ENCODE results near the gene GSTT2.

GSTT2 gene

DNA sequence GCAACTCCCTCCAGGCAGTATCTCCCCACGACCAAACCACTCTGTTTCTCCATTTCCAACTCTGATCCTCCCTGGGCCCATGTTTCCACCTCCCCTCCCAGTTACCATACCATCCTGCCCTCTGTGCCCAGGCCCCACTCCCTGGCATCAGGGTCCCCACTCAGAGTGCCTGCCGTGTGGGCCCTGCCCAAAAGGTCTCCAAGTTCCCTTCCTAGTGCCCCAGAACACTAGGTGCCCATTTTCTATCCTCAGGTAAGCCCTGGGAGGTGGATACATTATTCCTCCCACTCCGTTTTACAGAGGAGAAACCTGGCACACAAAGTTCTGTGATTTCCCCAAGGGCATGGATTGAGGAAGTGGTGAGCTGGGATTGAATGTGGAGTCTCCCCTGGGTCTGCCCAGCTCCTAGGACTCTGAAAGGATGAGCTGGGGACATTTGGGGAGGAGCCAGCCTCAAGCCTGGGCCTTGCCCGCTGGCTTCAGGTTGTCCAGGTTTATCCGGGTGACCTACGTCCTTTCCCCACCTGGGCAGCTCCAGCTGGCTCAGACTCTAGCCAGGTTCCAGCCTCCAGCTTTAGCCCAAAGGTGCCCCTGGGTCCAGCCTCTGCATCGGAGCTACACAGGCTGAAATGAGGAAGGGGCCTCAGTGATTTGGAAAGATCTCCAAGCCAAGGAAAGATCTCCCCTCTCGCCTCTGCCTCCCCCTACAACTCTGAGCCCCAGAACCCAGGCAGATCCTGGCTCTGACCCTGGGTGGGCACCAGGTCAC is 27.5 kb downstream of the GSTT2 start:
- TF ChIP-seq EZH2 (IDR thresholded peaks at IDR 0.05; ENCODE audit: borderline replicate concordance, low read length), result no peak
- TF ChIP-seq, protein P1, sequence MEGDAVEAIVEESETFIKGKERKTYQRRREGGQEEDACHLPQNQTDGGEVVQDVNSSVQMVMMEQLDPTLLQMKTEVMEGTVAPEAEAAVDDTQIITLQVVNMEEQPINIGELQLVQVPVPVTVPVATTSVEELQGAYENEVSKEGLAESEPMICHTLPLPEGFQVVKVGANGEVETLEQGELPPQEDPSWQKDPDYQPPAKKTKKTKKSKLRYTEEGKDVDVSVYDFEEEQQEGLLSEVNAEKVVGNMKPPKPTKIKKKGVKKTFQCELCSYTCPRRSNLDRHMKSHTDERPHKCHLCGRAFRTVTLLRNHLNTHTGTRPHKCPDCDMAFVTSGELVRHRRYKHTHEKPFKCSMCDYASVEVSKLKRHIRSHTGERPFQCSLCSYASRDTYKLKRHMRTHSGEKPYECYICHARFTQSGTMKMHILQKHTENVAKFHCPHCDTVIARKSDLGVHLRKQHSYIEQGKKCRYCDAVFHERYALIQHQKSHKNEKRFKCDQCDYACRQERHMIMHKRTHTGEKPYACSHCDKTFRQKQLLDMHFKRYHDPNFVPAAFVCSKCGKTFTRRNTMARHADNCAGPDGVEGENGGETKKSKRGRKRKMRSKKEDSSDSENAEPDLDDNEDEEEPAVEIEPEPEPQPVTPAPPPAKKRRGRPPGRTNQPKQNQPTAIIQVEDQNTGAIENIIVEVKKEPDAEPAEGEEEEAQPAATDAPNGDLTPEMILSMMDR (IDR thresholded peaks at IDR 0.05; ENCODE audit: low read length), result no peak
- H3K4me2 ChIP-seq (ENCODE audit: low read length), result no peak overlapping the region

DNA sequence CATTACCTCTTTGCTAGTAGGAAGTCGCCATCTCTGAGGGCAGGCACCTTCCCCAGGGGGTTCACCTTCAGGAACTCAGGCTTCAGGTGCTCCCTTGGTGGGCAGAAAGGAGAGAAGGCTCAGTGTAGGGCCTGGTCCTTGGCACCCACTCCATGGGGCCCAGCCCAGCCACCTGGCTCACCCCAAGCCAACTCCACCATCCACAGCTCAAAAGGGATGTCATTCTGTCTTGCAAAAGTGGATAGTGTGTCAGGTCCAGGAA is 28.0 kb downstream of the GSTT2 start:
- peaks cover 12% of the 10 kb centered on the region for H3K4me1 ChIP-seq (ENCODE audit: insufficient read depth, low read length, severe bottlenecking)
- no peaks in the 10 kb centered on the region; the same call in 1 of the 2 replicates for H3K27me3 ChIP-seq (ENCODE audit: insufficient read depth, low read length)
- H3K36me3 ChIP-seq (ENCODE audit: insufficient read depth, low read length), result no peaks in the 10 kb centered on the region; the same call in 1 of the 2 replicates
- H4K20me1 ChIP-seq (ENCODE audit: insufficient read depth, low read length), result no peaks in the 10 kb centered on the region
- no peak overlapping the region for H3K9ac ChIP-seq (ENCODE audit: low read length)
- H3K9me3 ChIP-seq (ENCODE audit: low read length), result peaks cover 6% of the 10 kb centered on the region; the same call in 1 of the 2 replicates
- H3F3A ChIP-seq (ENCODE audit: insufficient read depth, low read length), result no peaks in the 10 kb centered on the region
- H3K9me2 ChIP-seq (ENCODE audit: low read depth, low read length), result no peaks in the 10 kb centered on the region
- H3K79me2 ChIP-seq (ENCODE audit: insufficient read depth, low read length), result peaks cover 6% of the 10 kb centered on the region
- H3K4me2 ChIP-seq (ENCODE audit: low read length), result no peak overlapping the region
- H3K4me3 ChIP-seq (ENCODE audit: low read depth, low read length, poor library complexity, severe bottlenecking), result no peak overlapping the region
- TF ChIP-seq, protein P1 (IDR thresholded peaks at IDR 0.05; ENCODE audit: low read length), result no peak
- no peak for TF ChIP-seq EZH2 (IDR thresholded peaks at IDR 0.05; ENCODE audit: borderline replicate concordance, low read length)
- H2AFZ ChIP-seq (ENCODE audit: low read length), result no peak overlapping the region
- H3K27ac ChIP-seq (ENCODE audit: low read depth, low read length, poor library complexity, severe bottlenecking), result no peak overlapping the region

More for the DNA sequence above, 27.5 kb downstream of the GSTT2 start:
- H3K9ac ChIP-seq (ENCODE audit: low read length), result no peak overlapping the region
- H3K9me2 ChIP-seq (ENCODE audit: low read depth, low read length), result no peaks in the 10 kb centered on the region
- H3K27ac ChIP-seq (ENCODE audit: low read depth, low read length, poor library complexity, severe bottlenecking), result no peak overlapping the region
- peaks cover 6% of the 10 kb centered on the region for H3K79me2 ChIP-seq (ENCODE audit: insufficient read depth, low read length)
- no peak overlapping the region for H2AFZ ChIP-seq (ENCODE audit: low read length)
- peaks cover 6% of the 10 kb centered on the region; the same call in 1 of the 2 replicates for H3K9me3 ChIP-seq (ENCODE audit: low read length)
- H4K20me1 ChIP-seq (ENCODE audit: insufficient read depth, low read length), result no peaks in the 10 kb centered on the region
- no peaks in the 10 kb centered on the region; the same call in 1 of the 2 replicates for H3K27me3 ChIP-seq (ENCODE audit: insufficient read depth, low read length)
- no peak overlapping the region for H3K4me3 ChIP-seq (ENCODE audit: low read depth, low read length, poor library complexity, severe bottlenecking)
- no peaks in the 10 kb centered on the region for H3F3A ChIP-seq (ENCODE audit: insufficient read depth, low read length)
- no peaks in the 10 kb centered on the region; the same call in 1 of the 2 replicates for H3K36me3 ChIP-seq (ENCODE audit: insufficient read depth, low read length)
- peaks cover 7% of the 10 kb centered on the region for H3K4me1 ChIP-seq (ENCODE audit: insufficient read depth, low read length, severe bottlenecking)

DNA sequence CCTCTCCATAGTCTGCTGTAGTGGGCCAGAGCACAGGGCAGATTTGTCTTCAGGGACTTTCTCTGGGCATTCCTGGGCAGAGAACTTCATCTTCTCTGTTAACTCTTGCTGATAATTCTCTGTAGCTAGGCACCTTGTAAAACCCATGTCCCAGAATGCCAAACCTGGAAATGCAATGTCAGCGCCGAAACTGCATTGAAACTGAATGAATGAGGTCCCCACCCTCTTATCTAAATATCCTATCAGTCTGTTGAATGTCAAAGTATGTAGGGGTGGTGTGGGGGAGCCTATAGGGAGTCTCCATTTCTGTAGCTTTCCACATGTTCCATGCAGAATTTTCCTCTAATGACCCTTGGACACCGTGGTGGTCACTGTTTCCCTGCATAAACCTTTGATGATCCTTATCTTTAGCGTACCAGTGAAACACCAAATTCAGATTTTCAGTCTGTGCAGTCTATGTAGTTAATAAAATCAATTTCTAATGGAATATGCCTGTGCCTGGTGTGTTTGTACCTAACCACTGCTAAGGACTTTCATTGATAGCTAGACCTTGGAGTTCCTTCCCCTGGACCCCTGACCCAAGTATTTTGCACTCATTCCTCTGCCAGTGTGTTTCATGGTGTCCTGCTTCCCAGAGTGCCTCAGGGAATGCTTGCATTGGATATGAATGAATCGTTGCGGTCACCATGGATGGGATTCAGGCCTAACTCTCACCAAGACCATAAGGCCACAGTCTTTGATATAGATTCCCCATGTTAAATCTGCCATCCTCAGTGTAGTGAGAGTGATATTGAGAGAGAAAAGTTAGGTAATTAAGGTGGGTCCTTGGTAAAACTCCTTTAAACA is 28.7 kb downstream of the GSTT2 start:
- Histone ChIP-seq H4K20me1 (ENCODE audit: insufficient read depth, low read length) (no peaks in the 10 kb centered on the region), H3K79me2 (ENCODE audit: insufficient read depth, low read length) (peaks cover 8% of the 10 kb centered on the region), H3K27ac (ENCODE audit: low read depth, low read length, poor library complexity, severe bottlenecking) (no peak overlapping the region), H3K4me2 (ENCODE audit: low read length) (no peak overlapping the region), H3K9ac (ENCODE audit: low read length) (no peak overlapping the region), H3F3A (ENCODE audit: insufficient read depth, low read length) (no peaks in the 10 kb centered on the region), H3K27me3 (ENCODE audit: insufficient read depth, low read length) (no peaks in the 10 kb centered on the region; the same call in 1 of the 2 replicates), H3K9me3 (ENCODE audit: low read length) (peaks cover 6% of the 10 kb centered on the region; the same call in 1 of the 2 replicates), H3K36me3 (ENCODE audit: insufficient read depth, low read length) (no peaks in the 10 kb centered on the region; the same call in 1 of the 2 replicates), H3K4me3 (ENCODE audit: low read depth, low read length, poor library complexity, severe bottlenecking) (no peak overlapping the region), H3K9me2 (ENCODE audit: low read depth, low read length) (no peaks in the 10 kb centered on the region), H3K4me1 (ENCODE audit: insufficient read depth, low read length, severe bottlenecking) (peaks cover 19% of the 10 kb centered on the region), H2AFZ (ENCODE audit: low read length) (no peak overlapping the region)
- TF ChIP-seq, protein P1 (IDR thresholded peaks at IDR 0.05; ENCODE audit: low read length), result no peak
- TF ChIP-seq EZH2 (IDR thresholded peaks at IDR 0.05; ENCODE audit: borderline replicate concordance, low read length), result no peak
